ENCODE data around the gene RAPGEF1.

GRCh38 chr9:131580358-131580757 lies 159.5 kb downstream of the RAPGEF1 start:
- TF ChIP-seq POLR2AphosphoS5 (IDR thresholded peaks at IDR 0.05; ENCODE audit: borderline replicate concordance, low read depth, low read length) (no peak), EZH2 (IDR thresholded peaks at IDR 0.05) (no peak), FOXP2 (optimal IDR thresholded peaks at IDR 0.05; ENCODE audit: control extremely low read depth, extremely low read length, insufficient read depth) (no peak)

Data from SK-N-MC (cell line).